HG03039 (cell line): ENCODE measurements around the gene HSD17B8.
"Not testable (repeated sequence)": the region's sequence is repeated elsewhere in the genome, so short reads cannot be mapped to it uniquely, and the experiment has no call there.

ENCODE experiments used
- ATAC-seq: cut with Tn5 transposase; IDR thresholded peaks from one replicate; pipeline ENCODE4 v1.9.1; 2021; ENCODE audit warnings: mild to moderate bottlenecking, moderate library complexity; ENCODE audit not compliant: unreplicated experiment

The HSD17B8 gene

DNA sequence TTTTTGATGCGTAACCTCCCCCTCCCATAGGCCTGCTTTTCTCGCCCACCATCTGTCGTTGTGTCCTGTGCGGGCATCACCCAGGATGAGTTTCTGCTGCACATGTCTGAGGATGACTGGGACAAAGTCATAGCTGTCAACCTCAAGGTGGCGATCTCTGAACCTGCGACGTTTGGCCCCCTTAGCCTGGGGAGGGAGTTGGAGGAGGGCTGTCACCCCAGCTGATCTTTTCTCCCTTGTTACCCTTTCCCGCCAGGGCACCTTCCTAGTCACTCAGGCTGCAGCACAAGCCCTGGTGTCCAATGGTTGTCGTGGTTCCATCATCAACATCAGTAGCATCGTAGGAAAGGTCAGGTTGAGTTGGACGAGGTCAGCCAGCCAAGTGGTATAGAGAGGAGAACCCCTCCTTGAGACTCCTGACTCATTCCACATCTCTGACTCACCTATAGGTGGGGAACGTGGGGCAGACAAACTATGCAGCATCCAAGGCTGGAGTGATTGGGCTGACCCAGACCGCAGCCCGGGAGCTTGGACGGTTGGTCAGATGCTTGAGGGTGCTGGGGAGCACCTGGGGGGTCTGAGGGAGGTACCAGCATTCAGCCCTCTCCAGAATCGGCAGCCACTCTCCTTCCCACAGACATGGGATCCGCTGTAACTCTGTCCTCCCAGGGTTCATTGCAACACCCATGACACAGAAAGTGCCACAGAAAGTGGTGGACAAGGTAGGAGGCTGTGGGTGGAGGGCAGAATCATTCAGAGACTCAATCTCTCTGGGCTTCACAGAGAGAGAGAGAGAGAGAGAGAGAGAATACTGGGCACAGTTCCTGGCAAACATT lies 954 bp downstream of the HSD17B8 start:
- ATAC-seq, result no peak

DNA sequence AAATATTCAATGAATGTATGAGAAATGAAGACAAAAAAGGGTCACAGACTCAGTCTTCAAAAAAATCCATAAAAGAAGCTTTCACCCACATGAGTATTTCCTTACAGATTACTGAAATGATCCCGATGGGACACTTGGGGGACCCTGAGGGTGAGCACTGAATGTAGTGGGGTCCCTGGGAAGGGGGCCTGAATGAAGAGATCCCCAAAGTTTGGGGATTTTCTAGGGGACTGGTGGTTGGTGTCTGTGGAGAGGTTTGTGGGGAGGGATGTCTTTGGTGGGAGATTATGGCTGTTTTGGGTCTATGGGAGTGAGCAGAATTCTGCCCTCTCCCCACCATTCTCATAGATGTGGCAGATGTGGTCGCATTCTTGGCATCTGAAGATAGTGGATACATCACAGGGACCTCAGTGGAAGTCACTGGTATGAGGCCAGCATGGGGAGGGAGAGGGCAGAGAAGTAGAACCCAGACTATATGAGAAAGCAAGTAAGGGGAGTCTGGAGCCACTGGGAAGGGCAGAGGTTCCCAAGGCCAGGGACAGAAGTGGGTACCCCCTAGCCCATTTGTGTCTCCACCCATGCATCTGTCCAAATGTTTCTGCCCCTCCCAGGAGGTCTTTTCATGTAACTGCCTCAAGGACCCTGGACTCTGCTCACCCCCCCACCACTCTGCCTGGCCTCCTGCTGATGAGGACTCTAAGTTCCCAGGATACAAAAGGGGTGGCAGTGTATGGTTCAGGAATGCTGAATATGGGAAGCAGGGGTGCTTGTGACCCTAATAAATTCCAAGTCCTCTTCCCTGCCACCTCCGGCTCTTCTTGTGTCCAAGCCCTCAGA lies 1.8 kb downstream of the HSD17B8 start:
- no peak for ATAC-seq

DNA sequence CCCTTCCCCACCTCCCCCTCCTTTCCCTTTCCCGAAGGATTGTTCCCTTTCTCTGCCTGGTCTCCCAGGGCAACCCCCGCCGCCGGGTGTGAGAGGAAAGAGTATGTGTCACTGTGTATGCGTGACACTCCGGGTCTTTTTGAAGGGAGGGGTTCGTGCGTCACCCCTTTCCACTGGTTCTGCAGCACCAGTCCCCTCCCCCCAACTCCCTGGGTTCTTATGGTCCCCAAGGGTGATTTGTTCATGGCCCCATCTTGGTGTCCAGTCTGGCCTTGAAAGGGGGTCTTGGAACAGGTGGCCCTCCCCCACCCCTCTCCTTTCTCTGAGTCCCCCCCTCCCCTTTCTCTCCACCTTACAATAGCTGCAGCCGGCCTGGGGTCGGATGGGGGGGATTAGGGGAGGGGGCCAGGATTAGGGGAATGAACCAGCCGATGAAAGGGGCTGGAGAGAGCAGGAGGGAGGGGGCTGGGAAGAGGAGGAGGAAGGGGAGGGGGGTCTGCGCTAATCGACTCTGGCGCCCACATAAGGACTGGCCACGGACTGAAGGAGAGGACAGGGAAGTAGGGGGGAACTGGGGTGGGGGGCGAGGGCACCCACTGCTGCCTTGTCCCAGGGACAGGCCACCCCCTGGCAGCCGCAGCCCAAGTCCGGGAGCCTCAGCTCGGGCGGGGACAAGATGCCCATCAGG lies 2.6 kb downstream of the HSD17B8 start:
- ATAC-seq, result no peak

DNA sequence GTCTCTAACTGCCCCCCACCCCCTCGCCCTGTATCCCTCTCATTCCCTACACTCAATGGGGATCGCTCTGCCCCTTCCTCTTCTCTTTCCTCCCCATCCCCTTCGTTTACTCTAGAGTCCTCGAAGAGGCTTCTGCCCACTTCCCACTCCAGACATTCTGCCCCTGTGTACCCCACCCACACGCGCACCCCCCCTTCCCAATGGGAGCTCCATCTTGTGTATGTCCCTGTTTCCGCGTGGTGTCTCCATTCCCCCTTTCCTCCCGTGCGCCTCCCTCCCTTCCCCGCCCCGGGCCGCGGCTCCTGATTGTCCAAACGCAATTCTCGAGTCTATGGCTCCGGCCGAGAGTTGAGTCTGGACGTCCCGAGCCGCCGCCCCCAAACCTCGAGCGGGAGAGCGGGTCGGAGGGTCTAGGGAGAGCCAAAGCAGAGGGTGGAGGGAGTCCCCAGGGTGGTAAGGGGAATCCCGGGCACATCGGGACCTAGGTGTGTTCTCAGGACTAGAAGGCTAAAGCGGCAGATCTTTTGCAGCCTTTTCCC lies 3.2 kb downstream of the HSD17B8 start:
- ATAC-seq, result no peak

DNA sequence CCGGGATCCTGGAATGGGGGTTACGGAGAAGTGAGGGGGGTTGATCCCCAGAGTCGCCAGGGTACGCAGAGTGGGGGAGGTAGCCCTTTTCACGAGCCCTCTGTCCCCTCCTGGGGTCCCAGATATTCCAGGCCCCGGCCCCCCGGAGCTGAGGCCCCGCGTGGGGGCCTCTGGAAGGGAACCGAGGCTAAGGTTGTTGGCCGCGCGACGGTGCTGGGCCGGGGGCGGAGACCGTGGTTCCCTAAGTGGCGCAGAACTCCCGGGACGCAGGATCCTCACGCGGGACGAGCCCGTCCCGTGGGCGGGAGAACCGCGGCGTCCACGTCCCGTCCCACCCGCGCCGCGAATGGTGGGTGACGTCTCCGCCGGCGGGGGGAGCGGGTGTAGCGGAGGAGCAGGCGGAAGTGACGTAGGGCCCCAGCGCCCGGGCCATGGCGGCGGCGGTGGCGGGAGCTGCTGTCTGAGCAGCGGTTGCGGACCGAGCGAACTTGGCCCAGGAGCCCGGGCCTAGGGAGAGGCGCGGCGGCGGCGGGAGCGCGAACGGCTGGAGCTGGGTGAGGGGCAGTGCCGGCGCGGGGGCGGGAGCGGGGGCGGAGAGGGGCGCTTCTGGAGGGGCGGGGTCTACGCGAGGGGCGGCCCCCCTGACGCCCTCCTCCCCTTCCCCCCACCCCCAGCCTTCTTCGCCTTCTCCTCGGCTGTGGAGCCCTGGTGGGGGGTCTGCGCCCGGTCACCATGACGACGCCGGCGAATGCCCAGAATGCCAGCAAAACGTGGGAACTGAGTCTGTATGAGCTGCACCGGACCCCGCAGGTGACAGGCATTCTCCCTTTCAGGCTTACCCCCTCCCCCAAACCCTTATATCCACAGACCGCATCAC lies 3.9 kb downstream of the HSD17B8 start, which contains the start of gene RING1:
Gene RING1 (plus strand): TSS at position 410 of the 877 bp plus-strand sequence. CDS start 323 bp downstream, at position 733.
- no peak for ATAC-seq

DNA sequence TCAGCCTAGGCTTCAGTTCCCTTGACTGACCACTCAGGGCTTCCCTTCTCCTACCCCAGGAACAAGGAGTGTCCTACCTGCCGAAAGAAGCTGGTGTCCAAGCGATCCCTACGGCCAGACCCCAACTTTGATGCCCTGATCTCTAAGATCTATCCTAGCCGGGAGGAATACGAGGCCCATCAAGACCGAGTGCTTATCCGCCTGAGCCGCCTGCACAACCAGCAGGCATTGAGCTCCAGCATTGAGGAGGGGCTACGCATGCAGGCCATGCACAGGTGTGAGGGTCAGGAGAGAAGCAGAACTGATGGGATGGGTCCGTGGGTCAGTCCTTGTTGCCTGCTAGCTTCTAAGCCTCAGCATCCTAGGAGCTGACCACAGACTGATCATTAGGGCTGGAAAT lies 5.4 kb downstream of the HSD17B8 start:
- ATAC-seq, result no peak

DNA sequence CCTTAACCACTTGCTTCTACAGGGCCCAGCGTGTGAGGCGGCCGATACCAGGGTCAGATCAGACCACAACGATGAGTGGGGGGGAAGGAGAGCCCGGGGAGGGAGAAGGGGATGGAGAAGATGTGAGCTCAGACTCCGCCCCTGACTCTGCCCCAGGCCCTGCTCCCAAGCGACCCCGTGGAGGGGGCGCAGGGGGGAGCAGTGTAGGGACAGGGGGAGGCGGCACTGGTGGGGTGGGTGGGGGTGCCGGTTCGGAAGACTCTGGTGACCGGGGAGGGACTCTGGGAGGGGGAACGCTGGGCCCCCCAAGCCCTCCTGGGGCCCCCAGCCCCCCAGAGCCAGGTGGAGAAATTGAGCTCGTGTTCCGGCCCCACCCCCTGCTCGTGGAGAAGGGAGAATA lies 6.7 kb downstream of the HSD17B8 start:
- ATAC-seq, result no peak

DNA sequence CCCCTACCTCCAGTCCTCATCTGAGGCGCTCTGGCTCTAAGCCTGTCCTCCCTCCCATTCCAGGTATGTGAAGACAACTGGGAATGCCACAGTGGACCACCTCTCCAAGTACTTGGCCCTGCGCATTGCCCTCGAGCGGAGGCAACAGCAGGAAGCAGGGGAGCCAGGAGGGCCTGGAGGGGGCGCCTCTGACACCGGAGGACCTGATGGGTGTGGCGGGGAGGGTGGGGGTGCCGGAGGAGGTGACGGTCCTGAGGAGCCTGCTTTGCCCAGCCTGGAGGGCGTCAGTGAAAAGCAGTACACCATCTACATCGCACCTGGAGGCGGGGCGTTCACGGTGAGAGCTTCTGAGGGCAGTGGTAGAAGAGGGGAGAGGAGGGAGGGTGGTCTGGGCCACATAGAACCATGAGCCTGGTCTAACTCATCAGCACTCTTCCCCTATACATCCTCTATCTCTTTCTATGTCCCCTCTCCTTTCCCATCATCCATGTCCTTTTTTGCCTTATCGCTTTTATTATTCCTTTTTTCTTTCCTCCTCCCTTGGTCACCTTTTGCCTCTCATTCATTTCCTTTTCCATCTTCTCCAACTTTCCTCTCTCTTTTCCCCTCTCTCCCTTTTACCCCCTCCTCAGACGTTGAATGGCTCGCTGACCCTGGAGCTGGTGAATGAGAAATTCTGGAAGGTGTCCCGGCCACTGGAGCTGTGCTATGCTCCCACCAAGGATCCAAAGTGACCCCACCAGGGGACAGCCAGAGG lies 7.4 kb downstream of the HSD17B8 start:
- ATAC-seq, result no peak

DNA sequence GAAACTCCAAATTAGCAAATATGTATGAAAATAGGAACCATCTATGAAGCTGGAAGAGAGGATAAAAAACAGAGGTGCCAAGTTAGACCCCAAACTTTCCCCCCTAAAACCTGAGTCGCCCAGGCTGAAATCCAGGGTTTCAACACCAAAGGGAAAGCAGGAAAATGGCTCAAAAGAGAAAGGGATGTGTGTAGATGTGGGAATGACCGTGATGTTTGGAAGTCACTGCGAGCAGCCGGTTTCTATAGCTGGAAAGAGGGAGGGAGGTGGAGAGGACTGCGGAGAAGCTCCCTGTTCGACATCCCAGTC lies 8.4 kb downstream of the HSD17B8 start:
- no peak for ATAC-seq

DNA sequence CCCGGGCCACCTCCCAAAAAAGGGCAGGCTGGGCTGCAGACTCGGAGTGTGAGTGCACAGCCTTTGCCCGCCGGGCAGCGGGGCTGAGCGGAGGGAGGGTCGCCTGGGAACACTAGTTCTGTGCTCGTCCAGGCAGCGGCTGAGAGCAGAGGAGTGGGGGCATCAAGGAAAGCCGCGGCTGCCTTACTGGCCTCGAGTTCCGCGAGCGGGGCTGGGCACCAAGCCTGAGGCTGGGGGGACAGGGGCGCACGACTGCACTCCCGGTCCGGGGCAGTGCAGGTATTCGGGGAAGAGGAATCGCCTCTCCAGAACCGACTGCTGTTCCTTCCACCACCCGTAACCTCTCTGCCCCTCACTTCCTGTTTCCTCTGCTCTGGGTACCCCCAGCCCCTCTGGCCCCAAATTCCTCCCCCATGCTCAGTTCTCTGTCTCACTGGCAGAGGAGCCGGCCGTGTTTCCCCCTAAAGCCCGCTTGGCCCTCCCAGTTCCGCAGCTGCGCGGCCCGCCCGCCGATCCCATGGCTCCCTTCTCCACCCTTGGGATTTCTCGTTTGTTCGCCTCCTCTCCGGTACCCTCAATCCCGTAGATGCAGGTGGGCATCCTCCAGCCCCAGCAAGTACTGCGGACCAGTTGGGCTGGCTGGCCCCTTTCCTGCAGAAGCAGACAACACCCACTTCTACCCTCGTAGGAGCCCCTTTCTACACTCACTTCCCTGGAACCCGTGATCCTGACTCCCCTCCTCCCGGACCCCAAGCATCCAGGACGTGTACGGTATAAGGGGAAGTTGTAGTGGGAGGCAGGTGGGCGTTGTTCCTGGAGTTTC lies 8.9 kb downstream of the HSD17B8 start:
- no peak for ATAC-seq

DNA sequence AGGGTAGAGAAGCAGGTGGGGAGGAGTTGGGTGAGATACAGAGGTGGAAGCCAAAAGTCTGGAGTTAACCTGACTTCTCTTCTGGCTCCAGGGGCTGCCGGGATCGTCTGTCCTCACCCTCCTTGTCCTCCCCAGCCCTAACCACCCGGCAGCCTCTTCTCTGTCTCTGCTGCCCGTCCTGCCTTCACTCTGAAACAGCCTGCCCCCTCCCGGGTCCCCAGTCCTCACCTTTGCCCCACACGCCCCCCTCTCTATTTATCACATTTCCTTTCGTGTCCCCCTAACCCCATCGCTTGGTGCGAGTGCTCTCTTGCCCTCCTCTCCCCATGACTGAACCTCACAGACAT lies 9.5 kb downstream of the HSD17B8 start:
- no peak for ATAC-seq

DNA sequence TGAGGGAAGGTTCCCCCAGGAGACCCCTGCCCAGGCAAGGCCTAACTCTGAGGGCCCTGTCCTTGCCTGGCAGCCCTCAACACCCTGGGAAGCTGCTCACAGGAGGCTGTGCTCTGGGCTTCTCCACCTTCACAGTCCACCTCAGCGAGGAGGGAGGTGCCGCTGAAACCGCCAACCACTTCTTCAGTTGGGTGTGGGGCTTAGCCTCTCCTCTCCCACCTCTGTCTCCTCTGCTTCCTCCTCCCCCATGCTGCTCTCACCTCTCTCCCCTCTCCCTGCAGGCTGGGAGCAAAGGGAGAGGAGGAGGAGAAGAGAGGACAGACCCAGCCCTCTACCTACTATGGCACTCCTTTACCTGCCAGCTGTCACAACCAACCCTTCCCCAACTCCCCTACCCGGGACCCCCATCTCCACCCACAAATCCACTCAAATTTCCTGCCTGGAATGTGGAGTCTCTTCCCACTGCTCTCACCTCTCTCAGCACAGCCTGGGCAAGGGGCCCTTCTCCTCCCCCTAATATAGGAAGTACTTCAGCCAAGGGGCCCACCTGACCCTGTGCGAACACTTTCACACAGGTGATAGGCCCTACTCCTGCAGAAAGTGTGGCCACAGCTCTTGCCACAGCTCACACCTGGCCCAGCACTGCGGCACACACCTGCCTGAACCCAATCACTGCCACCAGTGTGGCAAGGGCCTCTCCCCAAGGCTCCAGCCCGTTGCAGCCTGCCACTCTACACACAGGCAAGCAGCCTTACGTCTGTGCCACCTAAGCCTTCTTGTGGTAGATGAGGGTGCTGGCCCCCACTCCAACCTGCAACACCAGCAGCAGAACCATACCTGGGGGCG lies 11.0 kb downstream of the HSD17B8 start:
- no peak for ATAC-seq

DNA sequence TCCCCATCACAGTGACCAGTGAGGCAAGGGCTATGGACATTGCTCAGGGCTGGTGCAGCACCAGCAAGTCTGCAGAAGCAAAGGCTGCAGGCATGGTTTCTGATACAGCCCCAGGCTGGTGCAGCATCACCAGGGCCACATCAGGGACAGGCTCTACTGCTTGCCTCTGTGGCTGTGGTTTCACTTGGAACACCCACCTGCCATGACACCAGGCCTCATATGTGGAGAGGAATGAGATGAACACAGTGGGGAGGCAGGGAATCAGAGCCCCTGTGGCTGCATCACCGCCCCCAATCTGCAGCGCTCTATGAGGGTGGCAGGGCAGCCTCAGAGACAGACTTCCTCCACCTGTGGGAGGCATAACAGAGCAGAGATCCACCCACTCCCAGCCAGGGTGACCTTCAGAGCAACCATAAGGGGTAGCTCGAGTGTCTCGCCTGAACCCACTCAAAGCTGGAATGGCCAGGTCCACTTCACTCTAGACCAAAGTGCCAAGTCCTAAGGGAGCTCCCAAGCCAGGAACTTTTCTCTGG lies 11.7 kb downstream of the HSD17B8 start:
- no peak for ATAC-seq

DNA sequence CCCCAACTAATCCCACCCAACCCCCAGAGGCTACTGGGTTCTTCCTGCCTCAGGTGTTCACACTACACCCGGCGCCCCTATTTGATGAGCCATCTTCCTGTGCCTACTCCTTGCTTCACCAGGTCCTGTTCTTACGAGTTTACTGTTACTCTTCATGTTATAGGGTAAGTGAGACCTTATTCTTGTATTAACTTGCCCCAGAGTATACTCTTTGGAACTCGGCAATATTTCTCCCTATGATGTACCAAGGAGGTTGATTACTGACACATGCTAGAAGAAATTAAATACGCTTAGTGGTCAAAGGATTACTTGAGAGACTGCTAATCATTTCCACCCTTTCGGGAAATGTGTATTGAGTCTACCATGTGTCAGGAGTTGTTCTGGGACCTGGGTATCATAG lies 12.8 kb downstream of the HSD17B8 start:
- no peak for ATAC-seq

DNA sequence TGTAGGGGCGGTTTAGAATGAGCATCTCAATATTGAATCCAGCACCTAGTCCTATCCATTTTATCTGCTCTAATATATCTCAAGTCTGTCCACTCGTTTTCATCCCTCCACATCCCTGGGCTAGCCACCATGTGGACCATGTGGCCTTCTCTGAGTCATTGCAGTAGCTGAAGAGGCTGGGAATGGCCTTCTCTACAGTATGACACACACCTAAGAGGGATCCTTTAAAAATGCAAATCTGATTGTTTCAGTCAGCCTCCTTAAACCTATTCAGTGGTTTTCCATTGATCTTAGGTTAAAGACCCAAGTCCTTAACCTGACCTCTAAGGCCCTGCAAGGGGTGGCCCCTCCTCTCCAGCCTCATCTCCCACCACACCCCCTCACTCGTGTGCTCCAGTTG lies 13.2 kb downstream of the HSD17B8 start:
- ATAC-seq, result no peak

DNA sequence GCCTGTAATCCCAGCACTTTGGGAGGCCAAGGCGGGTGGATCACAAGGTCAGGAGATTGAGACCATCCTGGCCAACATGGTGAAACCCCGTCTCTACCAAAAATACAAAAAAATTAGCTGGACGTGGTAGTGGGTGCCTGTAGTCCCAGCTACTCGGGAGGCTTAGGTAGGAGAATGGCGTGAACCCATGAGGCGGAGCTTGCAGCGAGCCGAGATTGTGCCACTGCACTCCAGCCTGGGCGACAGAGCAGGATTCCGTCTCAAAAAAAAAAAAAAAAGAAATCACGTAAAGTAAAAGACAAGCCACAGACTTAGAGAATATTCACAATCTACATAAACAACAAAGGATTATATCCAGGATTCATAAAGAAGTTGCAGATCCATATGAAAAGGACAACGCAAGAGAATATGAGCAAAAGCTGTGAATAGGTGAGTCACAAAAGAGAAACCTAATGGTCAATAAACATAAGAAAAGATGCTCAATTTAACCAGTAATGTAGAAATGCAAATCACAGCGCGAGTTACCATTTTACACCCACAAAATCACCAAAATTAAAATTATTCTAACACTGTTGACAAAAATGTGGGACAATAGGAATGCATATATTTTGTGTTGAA lies 22.2 kb downstream of the HSD17B8 start:
- ATAC-seq, result not testable (repeated sequence)

DNA sequence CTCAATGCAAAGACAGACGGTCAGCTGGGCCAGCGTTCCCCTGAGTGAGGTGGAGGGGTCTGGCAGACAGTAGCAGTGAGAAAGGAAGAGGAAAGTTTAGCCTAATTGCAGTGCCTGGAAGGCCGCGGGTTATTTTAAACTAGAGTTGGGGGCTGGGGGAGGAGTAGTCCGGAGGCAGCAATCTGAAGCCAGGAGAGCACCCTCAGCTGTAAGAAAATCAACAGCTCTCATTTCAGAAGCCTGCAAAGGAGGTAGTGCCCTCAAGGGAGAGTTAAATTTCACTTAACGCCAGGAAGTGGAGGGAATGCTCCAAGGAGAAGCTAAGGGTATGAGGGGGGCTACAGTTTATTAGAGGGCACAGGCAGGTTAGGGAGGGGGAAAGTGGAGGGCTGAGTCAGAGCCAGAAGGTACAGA lies 30.8 kb downstream of the HSD17B8 start:
- ATAC-seq, result no peak
